Measurements from ENCODE around the gene ARHGAP10. TPM values are rescaled to one million over a fixed set of nuclear protein-coding genes. Genes with fewer than 3 reads are reported as not detected.
A peak's percentile ranks its signal among the peaks of the same experiment; 100 is the strongest.

Gene ARHGAP10
- total RNA-seq, 1 donor: 4.8 TPM

DNA sequence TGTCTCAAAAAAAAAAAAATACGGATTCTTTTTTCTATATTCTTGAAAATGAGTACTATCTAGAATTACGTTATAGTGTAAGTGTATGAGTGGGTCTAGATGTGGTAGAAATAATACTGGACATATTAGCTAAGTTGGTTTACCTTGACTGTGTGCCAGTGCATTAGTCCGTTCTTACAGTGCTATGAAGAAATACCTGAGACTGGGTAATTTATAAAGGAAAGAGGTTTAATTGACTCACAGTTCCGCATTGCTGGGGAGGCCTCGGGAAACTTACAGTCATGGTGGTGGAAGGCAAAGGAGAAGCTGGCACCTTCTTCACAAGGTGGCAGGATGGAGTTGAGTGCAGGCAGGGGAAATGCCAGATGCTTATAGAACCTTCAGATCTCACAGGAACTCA lies 92.4 kb downstream of the ARHGAP10 start:
- no peak for DNase-seq (ENCODE audit: low read depth in 2 of 3, low spot score in 2 of 3)

DNA sequence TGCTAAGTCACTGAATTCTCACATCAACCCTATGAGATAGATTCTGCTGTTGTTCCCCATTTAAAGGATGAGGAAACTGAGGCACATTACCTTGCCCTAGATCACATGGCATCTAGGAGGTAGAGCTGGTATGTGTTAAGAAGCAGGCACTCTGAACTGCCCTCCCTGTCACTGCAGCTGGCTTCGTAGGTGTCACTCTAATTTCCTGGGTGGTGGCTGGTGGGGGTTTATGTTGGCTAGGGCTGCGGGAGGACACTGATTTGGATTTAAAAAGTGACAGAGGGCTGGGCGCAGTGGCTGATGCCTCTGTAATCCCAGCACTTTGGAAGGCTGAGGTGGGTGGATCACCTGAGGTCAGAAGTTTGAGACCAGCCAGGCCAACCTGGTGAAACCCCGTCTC lies 93.0 kb downstream of the ARHGAP10 start:
- no peak for DNase-seq (ENCODE audit: low read depth in 2 of 3, low spot score in 2 of 3)

DNA sequence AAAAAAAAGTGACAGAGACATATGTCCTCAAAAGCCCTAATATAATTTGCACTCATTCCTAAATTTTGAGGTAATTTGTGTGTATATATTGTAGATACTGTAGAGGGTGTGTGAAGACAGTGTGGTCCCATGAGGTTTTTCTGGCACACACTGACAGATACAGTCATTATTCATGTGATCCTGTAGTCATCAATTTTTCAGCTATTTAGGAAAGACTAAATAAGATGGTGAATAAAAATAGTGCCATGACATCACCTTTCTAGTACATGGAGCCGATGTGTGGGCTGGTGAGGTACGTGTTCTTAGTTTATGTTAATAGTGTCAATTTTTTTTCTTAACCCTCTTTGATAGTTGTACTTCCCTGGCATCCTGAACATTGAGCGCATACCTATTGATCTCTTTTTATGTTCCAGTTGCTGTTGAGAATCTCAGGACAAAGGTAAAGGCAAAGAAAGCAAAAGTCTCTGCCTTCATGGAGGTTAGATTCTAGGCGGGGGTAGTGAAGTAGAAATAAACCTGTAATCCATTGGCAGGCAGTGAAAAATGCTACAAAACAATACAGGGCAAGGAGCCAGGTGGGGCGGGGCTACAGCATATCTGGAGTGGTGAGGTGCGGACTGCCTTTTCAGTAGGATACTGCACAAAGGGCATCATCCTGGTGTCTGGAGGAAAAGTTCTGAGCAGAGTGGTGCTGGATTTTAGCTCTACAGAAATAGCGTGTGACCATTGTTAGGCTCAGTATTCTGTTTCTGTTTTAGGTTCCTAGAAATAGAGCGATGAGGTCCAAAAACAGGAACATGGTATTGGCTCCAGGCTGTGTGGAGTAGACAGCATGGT lies 93.8 kb downstream of the ARHGAP10 start:
- DNase-seq (ENCODE audit: low read depth in 2 of 3, low spot score in 2 of 3): peak in 1 of 3 donors; percentile 46

DNA sequence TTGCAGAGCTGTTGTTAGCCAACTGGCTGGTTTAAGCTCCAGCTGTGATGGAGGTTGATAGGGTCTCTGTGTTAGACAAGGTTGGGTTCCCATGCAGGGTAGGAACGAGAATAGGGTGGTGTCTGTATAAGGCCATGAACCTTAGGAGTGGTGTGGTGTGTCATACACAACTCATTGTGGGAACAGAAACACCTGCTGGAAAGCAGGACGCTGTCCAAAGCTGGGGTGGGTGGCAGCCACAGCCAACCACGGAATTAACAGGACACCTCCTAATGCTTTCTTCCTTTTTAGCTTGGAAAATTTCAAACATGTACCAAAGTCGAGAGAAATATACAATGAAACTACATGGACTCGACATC lies 94.4 kb downstream of the ARHGAP10 start:
- no peak for DNase-seq (ENCODE audit: low read depth in 2 of 3, low spot score in 2 of 3)

DNA sequence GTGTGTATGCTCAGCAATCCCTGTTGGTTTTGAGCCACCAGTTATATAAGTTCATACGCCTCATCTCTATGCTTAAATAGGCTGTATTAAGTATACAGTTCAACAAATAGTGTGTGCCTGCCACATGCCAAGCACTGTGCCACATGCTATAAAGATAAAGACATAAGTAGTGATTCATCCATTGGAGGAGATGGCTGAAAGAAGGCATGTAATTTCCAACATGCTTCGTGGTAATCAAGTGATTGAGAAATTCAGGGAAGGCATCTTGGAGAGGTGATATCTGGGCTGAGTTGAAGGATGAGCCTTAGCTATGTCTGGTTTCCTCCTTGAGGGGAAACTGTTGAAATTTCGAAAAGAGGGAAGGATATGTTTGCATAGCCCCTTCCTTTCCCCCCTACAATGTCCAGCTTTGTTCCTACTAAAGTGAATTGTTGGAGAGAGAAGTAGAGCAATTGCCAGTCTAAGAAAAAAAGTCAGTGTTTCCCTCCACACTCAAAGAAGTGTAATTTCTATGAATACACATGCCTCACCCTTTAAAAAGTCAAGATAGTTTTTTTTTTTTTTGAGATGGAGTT lies 96.5 kb downstream of the ARHGAP10 start:
- no peak for DNase-seq (ENCODE audit: low read depth in 2 of 3, low spot score in 2 of 3)

DNA sequence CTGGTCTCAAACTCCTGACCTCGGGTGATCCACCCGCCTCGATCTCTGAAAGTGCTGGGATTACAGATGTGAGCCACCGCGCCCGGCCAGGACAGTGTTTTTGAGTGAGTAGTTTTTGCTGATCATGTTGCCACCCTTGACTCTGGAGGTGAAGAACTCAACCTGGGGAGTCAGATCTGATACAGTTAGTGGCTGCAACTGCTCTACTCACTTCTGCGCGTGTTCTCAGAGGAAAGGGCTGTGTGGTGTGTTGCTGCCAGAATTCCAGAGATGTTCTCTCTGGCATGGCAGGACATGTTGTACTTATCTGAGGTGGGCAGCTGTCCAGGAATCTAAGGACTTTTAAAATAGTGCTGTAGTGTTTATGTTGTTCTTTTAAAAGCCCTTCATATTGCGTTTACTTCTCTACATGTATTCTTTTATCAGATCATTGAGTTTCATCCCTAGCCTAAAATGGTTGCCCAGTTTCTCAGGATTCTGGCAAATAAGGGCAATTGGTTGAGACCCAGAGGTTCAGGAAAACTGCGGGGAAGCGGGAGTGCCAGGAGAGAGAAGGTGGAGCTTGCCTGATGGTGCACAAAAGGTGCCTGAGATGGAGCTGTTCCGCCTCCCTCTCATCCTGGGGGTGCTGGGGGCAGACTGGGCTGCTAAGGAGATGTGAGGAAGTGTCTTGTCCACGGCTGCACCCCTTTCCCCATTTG lies 97.7 kb downstream of the ARHGAP10 start:
- no peak for DNase-seq (ENCODE audit: low read depth in 2 of 3, low spot score in 2 of 3)

DNA sequence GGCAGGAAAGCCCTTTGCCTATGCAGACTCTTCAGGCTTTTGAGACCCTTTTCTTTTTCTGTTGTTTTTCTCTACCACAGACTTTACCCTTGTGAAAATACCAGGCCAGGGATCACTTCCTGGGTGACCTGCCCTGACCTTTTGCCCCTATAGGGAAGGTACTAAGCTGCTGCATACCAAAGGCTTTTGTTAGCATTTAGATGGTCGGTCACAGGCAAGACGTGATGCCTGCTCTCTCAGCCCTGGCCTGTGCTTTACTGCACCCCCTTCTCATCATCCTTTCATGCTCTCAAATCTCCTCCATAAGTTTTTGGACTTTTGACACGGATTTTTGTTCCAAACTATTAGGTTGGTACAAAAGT lies 98.2 kb downstream of the ARHGAP10 start:
- DNase-seq (ENCODE audit: low read depth in 2 of 3, low spot score in 2 of 3): no peak

DNA sequence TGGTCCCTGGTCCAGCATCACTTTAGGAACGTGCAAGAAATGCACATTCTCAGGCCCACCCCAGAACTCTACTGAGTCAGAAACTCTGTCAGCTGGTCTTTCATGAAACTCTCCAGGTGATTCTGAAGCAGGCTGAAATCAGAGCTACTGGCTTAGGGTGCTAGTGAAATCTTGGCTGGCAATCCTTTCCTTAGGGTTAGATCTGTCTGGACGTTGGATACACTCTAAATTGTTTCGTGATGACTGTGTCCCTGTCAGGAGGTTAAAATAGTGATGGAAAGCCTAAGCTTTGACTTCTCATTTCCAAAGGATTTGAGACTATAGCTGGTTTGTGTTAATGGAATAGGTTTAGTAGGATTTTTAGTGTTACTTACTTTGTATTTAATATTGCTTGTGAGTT lies 99.1 kb downstream of the ARHGAP10 start:
- no peak for DNase-seq (ENCODE audit: low read depth in 2 of 3, low spot score in 2 of 3)

DNA sequence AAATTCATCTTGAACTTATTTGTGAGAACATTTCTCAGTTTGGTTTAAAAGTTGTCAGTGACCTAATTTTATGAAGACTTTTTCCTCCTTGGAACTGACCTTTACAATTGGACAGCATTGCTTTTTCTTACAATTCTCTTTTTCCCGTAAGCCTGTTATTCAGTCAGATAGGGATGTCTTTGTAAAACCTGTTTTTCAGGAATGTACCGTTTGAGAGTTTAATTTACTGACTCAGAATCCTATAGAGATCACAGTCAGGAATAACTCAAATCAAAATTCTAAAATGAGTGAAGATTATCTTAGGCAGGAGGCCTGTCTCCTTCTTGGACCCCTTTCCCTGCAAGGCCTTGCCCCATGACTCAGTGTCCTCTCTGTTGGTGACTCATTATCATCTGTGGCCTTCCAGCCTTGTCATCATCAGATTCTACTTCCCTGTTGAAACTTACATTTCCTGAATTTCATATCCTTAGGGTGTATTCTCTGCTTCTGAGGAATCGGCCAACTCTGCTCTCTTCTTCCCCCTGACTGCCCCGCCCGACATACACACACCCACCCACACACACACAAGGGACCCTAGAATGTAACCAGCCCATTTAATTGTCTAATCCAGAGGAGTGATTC lies 99.8 kb downstream of the ARHGAP10 start:
- DNase-seq (ENCODE audit: low read depth in 2 of 3, low spot score in 2 of 3): peak in 1 of 3 donors; percentile 23

DNA sequence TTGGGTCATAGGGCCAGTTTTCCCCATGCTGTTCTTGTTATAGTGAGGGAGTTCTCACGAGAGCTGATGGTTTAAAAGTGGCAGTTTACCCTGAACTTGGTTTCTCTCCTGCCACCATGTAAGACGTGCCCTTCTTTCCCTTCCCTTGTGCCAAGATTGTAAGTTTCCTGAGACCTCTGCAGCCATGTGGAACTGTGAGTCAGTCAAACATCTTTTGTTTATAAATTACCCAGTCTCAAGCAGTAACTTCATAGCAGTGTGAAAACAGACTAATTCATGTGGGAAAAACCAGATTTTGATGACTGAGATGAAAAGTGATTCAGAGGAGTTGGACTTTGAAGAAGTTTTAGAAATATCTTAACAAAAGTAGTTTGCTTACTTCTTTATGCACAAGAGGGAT lies 101.4 kb downstream of the ARHGAP10 start:
- DNase-seq (ENCODE audit: low read depth in 2 of 3, low spot score in 2 of 3): no peak

DNA sequence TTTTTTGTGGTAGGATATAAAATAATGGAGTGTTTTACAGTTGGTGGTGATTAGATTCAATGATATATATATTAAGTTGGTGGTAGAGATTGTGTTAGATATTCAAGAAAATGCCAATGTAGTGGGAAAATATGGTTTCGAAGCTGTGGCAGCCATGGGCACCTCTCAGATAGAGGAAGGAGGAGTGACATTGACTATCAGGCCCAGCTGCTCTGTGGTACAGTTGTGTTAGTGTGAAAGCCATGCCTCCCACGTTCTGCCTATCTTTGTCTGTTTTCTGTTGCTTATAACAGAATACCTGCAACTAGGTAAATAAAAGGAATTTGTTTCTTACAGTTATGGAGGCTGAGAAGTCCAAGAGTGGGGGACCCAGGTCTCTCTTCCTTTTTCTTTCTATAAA lies 101.9 kb downstream of the ARHGAP10 start:
- DNase-seq (ENCODE audit: low read depth in 2 of 3, low spot score in 2 of 3): no peak

DNA sequence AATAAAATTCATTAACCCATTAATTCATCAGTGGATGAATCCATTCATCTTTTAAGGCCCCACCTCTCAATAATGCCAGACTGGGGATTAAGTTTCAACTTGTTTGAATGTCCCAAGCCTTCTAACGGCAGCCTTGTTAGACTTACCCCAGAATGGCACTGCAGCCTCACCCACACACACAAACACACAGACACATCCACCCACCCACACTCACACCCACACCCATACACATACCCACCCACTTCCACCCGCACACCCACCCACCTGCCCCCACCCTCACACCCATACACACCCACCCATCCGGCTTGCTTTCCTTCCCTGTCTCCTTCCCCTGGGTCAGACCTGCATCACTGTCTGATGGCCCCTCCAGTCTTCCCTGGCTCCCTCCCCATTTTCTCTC lies 102.6 kb downstream of the ARHGAP10 start:
- no peak for DNase-seq (ENCODE audit: low read depth in 2 of 3, low spot score in 2 of 3)

DNA sequence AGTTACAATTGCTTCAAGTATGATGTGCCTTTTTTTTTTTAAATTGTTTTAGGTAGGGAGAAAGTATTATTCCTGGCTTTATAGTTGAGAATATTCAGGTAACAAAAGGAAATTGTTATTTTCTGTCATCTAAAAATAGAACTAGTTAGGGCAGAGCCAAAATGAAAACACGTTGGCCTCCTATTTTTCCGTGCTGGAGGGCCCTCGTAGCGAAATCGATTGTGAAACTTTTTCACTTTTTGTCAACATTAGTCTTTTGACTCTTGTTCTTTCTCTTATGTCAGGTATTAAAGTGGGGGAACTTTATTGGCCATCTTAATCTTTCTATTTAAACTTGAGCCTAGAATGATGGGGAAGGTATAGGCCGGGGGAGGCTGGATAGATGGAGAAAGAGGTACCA lies 104.9 kb downstream of the ARHGAP10 start:
- DNase-seq (ENCODE audit: low read depth in 2 of 3, low spot score in 2 of 3): no peak

DNA sequence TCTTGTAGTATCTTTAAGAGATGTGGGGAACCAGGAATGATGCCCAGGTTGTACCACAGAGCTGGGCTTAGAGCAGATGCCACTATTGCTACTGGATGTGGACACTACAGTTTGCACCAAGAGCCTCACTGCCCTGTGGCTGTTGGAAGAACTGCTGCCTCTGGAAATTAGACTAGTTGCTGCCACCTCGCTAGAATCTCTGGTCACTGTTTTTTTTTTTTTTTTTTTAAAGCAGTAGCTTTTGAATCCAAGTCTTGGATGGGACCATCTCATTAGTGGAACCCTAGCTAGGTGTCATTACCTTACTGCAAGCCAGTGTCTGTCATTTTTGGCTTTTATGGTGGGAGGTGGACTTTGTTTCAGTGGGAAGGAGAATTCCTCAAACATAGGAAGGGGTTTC lies 105.5 kb downstream of the ARHGAP10 start:
- DNase-seq (ENCODE audit: low read depth in 2 of 3, low spot score in 2 of 3): no peak

DNA sequence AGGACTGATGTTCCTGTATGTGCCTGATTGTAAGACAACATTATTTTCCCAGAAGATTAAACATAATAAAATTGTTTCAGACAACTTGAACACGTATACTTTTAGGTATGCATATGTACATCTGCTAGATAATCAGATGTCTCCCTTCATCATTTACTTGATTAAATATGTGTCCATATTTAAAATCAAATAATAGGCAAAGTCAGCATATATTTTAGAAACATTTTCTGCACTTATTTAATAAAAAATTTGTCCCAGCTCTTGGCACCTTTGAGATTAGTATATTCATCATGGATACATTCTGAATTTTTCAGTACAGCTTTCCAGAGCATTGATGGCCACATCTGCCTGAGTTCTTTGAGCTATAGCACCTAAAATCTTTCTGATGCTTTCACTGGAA lies 106.0 kb downstream of the ARHGAP10 start:
- DNase-seq (ENCODE audit: low read depth in 2 of 3, low spot score in 2 of 3): no peak

DNA sequence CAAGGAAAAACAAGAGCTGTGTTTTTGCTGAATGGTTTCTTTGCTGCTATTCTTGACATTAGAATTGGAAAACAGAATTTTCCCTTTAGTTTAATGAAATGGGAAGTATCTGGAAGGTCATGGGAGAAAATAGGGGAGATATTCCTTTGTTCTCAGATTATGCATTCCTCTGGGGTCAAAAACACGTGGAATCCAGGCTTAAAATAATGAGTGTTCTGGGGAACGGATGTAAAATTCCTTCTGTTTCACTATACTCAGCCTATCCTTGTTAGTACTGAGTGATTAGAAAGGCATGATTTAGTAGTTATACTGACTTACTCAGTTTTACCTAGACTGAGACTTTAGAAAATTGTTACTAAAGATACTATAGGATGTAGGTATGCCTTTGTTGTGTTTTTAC lies 107.3 kb downstream of the ARHGAP10 start:
- no peak for DNase-seq (ENCODE audit: low read depth in 2 of 3, low spot score in 2 of 3)

DNA sequence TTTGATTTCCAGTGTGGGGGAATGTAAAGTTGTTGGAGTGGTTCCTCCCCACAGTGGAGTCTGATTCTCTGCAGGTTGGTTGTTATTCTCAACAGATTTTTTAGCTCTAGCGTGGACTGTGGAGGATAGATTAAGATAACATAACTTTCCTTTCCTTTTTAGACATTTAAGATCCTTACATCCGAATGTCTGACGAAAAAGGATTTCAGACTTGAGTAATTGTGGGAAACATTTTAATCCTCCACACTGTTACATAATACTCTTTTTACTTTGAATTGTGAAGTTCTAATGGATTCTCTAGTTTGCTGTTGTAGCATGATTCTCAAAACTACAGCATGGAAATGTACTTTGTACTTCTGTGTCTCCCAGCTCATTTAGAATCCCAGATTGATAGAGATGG lies 107.8 kb downstream of the ARHGAP10 start:
- DNase-seq (ENCODE audit: low read depth in 2 of 3, low spot score in 2 of 3): no peak

DNA sequence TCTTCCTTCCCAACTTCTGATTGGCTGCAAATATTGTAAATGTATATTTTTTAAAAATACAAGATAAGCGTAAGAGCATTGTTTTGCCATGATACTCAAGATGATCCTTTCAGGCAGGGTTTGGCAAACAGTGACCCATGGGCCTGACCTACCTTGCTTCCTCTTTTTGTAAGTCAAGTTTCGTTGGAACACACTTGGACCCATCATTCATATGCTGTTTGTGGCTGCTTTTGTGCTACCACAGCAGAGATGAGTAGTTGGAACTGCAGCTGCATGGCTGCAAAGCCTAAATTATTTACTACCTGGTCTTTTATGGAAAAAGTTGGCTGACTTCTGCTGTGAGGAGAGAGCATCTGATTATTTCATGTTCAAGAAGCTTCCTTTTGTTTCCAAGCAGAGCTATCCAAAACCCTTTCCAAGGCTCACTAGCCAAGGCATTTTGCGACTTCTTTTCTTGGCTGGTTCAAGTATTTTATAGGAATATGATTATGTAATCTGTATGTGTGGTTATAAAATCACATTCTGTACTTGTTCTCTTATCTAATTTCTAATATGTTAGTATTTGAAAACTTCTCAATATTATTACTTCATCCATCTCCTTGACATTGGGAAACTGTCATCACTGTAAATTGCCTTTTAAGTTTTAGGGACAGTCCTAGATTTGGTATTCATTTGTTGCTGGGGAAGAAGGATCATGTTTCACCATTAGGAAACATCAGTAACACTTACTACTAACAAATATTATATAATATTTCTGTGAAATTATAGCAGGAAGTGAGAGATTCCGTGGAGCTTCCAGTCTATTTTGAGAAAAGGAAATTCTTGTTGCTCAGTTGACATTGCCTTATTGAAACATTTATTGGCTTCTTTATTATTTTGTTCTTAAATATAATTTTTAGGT lies 109.2 kb downstream of the ARHGAP10 start:
- no peak for DNase-seq (ENCODE audit: low read depth in 2 of 3, low spot score in 2 of 3)

DNA sequence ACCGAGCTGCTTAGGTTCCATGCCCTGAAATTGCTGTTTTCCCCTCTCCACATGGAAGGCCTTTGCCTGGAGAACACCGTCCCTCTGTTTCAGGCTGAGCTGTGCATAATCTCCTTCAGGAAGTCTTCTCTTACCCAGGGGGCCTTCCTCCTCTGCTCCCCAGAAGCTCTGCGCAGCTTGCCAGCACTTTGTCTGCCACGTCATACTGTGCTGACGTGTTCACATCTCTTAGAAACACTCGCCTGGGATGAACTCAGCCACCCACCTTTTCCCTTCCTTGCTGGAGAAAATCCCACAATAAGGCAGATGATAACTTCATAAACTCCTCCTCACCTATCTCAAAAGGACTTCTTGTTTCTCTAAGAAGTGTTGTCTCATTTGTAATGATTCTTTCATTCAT lies 110.7 kb downstream of the ARHGAP10 start:
- no peak for DNase-seq (ENCODE audit: low read depth in 2 of 3, low spot score in 2 of 3)

DNA sequence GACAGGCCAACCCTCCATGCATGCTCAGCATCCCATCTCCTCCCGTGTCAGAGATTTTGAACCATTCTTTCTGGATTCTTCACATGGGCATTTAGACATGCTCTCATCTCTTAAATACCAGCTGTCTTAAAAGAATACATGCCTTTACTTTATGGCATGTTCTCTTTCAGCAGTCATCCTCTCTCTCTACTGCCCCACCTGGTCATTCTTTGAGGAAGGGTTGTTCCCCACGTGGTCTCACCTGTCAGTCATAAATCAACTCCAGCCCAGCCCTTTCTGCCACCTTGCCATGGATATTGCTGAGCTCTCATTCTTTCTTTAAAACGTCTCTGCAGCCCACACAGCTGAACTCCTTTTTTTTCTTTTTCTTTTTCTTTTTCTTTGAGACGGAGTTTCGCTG lies 111.3 kb downstream of the ARHGAP10 start:
- peak in 2 of 3 donors; percentile 22 to 54 for DNase-seq (ENCODE audit: low read depth in 2 of 3, low spot score in 2 of 3)

DNA sequence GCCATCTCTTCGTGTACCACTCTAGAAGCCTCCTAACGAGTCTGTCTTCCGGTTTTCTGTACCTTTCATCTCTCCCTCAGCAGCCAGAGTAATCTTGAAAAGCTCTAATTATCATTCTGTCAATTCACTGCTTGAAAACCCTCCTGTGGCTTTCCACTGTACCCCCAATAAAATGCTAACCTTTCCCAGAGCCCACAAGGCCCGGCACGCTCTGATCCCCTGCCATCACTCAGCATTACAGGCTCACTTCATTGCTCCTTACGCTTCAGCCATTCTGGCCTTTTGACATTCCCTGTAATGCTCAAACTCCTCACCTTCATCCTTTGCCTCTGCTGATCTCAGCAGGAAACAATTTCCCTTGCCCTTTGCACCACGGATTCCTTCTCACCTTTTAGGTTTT lies 112.9 kb downstream of the ARHGAP10 start:
- no peak for DNase-seq (ENCODE audit: low read depth in 2 of 3, low spot score in 2 of 3)

All from hematopoietic multipotent progenitor cell (in vitro differentiated cells).